Fibroblast of skin of left biceps (primary cell): ENCODE results near the gene OCEL1.
"Not testable (repeated sequence)": the region's sequence is repeated elsewhere in the genome, so short reads cannot be mapped to it uniquely, and the experiment has no call there.

Experiments
- DNase-seq, 2 experiments: peaks; one replicate each; pipeline ENCODE4 v3.0.0-alpha.2; 2013; ENCODE audit warnings: low read depth in 2 of 2

Gene OCEL1

DNA sequence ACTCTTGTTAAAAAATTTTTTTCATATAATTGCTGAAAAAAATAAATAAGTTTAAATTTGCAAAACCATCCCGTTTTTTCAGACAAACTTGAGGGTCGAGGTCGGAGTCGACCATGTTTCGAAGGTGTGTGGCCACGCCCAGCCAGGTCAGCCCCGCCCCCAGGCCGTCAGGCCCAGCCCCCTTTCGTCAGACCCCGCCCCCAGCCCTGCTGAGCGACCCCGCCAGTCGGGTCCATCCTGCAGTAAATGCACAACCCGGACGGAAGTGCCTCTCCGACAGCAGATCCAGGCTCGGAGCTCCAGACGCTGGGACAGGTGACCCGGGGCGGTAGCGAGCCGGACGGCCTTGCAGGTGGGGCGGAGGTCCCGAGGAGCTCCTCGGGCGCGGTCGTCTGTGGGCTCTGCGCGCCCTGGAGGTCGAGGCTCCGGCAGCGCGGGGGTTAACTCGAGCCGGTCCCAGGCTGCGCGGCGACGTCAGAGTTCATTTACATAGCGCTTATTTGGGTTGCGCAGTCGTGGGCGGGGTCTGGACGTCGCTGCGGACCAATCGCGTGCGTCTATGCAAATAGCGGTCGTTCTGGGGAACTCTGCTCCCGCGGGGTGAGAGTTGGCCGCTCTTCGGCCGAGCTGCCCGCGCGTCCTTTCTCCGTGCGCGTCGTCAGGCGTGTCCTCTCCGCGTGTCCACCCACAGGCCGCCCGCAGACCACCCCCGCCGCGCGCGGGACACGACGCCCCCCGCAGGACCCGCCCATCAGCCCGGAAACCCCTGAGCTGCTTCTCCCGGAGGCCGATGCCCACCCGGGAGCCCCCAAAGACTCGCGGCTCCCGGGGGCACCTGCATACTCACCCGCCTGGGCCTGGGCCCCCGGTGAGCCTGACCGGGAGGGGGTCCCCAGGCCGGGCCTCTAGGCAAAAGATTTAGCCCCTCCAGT, at the start of gene OCEL1:
Gene OCEL1 (plus strand): TSS at position 225 of the 932 bp plus-strand sequence. CDS start 22 bp downstream, at position 247.
- DNase-seq, result peak; percentile 83 to 87

DNA sequence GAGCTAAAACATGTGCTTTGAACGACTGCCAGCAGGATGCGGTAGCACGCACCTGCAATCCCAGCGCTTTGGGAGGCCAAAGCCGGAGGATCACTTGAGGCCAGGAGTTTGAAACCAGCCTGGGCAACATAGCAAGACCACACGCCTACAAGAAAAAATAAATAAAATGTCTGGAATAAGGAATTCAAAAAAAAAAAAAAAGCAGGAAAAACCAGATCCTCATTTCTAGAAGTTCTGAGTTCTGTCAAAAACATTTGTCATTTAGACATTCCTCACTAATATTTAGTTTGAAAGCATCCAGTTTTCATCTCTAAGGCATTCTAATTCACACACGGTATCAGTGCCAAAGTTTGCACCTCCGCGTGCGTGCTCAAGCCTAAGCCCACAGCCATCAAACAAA, 47.7 kb upstream of the OCEL1 start:
- DNase-seq, result no peak

- no peak for DNase-seq
Observed at GRCh38 chr19:17180997-17181702, 44.9 kb upstream of the OCEL1 start.

DNA sequence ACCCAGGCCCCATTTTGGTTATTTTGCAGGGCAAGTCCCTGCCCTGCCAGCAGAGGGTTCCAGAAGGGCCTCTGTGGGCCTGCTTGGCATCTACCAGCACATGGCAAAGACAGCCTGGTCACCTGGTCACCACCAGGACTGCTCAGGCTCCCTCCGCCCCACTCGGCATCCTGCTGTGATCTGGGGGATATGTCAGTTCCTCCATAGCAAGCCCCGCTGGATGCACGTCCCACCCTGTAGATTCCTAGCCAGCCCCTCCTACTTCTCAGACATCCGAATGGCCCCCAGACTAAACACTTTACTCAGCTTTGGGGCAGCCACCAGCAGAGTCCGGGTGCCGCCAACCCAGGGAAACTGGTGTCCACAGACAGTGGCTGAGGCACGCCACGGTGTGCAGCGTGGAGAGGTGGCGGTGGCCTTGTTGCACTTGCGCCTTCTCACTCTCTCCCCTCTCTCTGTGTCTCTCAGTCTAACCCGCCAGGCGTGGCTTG, 42.7 kb upstream of the OCEL1 start:
- no peak for DNase-seq

GRCh38 chr19:17183858-17184321, 42.1 kb upstream of the OCEL1 start:
- DNase-seq, result no peak

DNA sequence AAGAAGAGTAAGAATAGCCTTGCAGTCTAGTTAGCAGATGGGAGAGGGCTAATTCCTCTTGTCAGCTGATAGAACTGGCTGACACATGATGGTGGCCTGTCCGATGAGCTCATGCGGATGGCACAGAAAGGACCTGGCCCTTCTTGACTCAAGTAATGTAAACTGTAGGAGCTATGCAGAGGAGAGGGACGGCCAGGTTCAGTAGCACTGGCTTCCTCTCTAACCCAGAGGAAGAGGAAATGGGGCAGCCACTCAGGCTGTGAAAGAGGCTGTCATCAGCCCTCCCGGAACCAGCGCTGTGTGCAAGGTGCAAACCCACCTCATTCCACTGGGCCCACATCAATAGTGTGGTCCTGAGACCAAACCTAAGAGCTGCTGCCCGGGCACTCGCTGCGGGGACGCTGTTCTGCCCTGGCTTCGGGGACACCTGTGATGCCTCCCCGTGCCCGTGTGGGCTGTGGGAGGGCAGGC, 41.6 kb upstream of the OCEL1 start:
- no peak for DNase-seq

DNA sequence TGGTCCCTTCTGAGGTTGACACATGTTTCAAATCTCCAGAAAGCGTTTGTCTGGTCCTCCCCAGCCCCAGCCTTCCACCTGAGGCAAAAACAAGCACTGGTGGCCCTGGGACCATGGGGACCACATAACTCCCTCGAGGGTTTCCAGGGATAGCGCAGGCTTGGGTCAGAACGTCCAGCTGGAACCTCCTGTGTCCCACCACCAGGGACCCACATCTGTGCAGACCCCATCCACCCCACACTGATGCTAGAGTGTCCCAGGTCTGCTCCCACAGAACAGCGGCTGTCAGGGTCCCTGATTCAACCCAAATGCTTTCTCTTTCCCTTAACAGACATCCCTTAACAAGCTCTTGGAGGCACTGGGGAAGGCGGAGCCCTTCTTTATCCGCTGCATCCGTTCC, 40.4 kb upstream of the OCEL1 start:
- DNase-seq, result no peak

DNA sequence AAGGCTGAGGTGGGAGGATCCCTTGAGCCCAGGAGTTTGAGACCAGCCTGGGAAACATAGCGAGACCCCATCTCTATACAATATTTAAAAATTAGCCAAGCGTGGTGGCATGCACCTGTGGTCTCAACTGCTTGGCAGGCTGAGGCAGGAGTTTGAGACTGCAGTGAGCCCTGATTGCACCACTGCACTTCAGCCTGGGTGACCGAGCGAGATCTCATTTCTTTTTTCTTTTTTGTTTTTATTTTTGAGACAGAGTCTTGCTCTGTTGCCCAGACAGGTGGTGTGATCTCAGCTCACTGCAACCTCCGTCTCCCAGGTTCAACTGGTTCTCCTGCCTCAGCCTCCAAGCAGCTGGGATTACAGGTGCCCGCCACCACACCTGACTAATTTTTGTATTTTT, 34.3 kb upstream of the OCEL1 start:
- DNase-seq, result not testable (repeated sequence)

- DNase-seq, result no peak
Observed at GRCh38 chr19:17192751-17193150, 33.3 kb upstream of the OCEL1 start.

GRCh38 chr19:17194608-17195007, 31.4 kb upstream of the OCEL1 start:
- DNase-seq, result no peak

- DNase-seq, result no peak
Observed at GRCh38 chr19:17195106-17195505, 30.9 kb upstream of the OCEL1 start.

GRCh38 chr19:17196610-17197009, 29.4 kb upstream of the OCEL1 start:
- DNase-seq, result no peak

GRCh38 chr19:17197666-17198065, 28.4 kb upstream of the OCEL1 start:
- DNase-seq, result no peak

- DNase-seq, result no peak
Observed at GRCh38 chr19:17200408-17201079, 25.5 kb upstream of the OCEL1 start.

DNA sequence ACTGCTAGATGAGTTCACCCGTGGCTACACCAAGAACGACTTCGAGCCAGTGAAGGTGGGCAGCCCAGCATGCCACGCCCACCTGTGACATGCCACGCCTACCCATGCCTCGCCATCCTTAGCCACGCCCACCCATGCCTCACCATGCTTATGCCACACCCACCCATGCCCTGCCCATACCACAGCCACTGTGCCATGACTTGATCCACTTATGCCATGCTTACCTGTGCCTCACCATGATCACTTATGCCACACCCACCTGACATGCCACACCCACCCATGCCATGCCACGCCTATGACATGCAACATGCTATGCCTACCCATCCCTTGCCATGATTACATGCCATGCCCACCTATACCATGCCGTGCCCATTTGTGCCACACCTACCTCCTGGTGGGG, 23.8 kb upstream of the OCEL1 start:
- DNase-seq, result no peak

DNA sequence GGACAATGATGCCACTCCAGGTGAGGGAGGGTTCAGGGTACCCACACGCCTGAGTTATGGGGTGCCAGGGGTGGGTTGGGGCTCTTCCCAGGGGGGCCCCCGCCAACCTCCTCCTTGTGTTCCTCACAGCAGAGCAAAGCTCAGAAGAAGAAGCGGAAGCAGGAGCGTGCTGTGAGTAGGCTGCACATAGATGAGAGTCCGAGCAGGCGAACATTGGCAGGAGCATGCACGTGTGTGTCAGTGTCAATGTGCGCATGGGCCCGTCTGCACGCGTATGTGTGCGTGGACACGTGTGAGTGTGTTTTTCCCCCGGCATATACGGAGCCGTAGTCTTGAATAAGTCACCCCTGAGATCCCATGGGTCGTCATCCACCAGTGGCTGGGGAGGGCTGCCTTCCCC, 23.3 kb upstream of the OCEL1 start:
- no peak for DNase-seq

- DNase-seq, result no peak
Observed at GRCh38 chr19:17205237-17206140, 20.5 kb upstream of the OCEL1 start.

DNA sequence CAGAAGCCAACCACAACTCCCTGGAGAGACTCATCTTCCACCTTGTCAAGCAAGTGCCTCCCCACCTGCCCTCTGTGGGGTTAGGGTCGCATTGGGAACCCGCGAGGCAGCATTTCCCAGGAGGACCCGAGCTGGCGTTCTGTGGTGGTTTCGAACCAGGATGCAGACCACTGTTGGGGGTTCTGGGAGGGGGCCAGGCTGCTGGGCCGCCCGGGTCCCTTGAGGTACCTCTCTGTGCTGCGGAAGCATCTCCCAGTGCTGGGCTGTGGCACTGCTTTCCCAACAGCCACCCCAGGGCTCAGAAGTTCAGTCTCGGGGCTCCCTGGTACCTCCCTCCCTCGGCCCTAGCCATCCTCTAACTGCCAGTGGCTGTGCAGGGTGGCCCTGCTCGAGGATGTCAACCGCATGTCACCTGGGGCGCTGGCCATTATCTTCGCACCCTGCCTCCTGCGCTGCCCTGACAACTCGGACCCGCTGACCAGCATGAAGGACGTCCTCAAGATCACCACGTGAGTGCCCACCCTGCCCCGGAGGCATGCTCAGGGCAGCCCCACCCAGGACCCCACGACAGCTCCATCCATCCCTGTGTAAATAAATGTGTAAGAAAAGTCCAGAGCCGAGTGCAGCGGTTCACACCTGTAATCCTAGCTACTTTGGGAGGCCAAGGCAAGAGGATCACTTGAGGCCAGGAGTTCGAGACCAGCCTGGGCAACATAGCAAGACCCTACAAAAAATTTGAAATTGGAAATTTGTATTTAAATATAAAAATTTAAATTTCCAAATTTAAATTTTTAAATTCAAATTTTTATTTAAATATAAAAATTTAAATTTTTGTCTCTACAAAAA, 19.1 kb upstream of the OCEL1 start:
- DNase-seq, result no peak

GRCh38 chr19:17209126-17210036, 16.6 kb upstream of the OCEL1 start:
- DNase-seq, result no peak
